GM18861 (cell line): ENCODE measurements around the gene SYNC.
"Not testable (repeated sequence)": the region's sequence is repeated elsewhere in the genome, so short reads cannot be mapped to it uniquely, and the experiment has no call there.

Experiments
- ATAC-seq: cut with Tn5 transposase; IDR thresholded peaks from one replicate; pipeline ENCODE4 v1.9.1; 2021; ENCODE audit not compliant: unreplicated experiment

The SYNC gene

DNA sequence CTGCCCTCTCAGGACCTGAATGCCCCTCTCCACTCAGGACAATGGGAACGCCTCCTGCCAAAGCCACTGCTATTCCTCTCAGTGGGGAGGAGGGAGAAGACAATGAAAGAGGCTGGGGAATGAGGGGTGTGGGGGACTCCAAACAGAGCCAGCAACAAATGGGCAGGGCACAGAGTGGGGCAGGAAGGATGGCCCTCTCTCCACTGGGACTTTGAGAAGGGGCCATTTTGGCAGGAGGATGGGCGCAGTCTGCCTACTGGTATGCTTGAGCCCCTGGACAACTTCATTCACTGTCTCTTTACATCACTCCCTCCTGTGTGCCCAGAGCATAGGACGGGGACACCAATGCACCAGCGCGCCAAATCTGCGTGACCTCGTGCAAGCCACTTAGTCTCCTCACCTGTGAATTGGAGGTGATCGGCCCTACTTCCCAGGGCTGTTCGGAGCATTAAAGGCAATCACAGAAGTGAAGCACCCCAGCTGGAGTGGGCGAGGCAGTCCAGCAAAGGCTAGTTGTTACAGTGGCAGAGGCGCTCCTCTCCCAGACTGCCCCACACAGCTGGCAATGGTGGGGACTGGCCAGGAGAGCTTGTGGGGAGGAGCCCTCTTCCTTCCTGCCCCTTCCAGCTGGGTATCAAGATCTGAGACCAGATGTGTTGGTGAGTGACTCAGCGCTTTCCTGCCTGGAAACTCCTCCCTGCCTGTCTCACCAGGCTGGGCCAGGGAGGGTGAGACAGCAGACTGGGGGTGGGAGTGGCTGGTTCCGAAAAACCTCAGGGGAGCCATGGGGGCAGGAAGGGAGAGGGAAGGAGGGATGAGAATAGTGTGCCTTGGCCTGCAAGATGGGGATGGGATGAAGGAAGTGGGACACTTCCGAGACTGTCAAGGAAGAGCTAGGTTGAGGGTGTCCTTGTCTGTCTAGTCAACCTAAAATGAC lies 22.4 kb upstream of the SYNC start:
- ATAC-seq: no peak

DNA sequence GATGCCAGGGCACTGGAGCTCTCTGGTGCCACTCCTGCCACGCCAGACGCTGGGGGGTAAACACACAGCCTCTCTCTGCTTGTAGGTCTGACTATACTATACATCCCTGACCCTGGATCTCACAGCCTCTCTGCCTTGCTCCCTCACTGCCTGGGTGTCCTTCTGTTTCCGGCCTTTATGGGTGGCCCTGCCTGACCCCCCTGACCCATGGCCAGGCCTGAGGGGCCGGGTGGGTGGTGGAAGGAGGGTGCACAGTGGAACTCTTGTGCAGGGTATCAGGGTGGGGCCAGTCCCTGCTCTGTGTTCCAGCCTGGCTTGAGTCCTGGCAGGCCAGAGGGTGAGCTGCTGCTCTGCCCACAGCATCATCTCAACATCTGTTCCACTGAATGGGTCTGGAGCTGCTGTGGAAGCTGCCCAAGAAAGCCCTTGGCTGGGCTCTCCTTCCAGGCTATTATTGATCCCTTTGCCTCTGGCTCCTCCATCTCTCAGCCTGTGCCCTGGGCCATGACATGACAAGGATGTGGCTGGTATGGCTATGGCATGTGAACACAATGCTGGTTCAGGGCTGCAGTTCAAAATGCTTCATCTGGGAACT lies 17.2 kb upstream of the SYNC start:
- ATAC-seq: no peak

DNA sequence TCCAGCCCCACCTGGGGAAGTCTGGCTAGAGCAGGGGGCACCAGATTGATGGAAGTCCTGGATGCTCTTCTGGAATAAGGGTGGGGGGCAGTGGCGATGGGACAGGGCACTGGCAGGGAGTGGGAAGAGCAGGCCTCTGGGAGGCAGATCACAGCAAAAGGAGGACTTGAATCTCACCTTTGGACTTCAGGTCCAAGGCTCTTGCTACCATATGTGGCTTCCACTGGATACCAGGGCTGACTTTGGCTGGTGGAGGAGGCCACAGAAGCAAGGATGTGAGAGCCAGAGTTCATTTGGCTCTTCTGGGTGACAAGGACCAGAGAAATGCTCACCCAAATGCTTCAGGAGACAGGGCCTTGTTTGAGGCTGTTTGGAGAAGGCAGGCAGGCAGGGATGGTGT lies 16.0 kb upstream of the SYNC start:
- ATAC-seq: no peak

DNA sequence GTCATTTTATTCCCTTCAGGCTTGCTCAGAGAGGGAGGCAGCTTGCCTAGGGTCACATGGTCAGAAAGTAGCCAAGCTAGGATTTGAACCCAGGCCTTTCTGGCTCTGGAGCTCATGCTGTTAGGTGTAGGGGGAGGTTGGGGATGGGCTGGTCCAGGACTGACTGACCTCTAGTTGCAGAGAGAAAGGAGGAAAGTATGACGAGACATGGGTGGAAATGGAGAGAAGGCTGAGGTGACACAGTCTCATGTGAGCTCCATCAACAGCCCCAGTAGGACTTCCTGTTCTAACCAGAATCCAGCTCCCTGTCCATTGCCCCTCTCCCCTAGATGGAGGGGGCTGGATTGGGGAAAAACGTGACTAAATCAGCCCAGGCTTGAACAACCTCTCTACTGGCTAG lies 15.5 kb upstream of the SYNC start:
- no peak for ATAC-seq

DNA sequence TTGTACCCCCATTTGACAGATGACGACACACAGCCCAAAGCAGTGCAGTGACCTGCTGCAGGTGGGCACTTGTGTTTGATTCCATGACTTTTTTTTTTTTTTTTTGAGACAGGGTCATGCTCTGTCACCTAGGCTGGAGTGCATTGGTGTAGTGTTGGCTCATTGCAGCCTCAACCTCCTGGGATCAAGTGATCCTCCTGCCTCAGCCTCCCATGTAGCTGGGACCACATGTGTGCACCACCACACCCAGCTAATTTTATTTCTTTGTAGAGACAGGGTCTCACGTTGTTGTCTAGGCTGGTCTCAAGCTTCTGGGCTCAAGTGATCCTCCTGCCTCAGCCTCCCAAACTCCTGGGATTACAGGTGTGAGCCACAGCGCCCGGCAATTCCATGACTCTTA lies 14.9 kb upstream of the SYNC start:
- ATAC-seq: no peak

DNA sequence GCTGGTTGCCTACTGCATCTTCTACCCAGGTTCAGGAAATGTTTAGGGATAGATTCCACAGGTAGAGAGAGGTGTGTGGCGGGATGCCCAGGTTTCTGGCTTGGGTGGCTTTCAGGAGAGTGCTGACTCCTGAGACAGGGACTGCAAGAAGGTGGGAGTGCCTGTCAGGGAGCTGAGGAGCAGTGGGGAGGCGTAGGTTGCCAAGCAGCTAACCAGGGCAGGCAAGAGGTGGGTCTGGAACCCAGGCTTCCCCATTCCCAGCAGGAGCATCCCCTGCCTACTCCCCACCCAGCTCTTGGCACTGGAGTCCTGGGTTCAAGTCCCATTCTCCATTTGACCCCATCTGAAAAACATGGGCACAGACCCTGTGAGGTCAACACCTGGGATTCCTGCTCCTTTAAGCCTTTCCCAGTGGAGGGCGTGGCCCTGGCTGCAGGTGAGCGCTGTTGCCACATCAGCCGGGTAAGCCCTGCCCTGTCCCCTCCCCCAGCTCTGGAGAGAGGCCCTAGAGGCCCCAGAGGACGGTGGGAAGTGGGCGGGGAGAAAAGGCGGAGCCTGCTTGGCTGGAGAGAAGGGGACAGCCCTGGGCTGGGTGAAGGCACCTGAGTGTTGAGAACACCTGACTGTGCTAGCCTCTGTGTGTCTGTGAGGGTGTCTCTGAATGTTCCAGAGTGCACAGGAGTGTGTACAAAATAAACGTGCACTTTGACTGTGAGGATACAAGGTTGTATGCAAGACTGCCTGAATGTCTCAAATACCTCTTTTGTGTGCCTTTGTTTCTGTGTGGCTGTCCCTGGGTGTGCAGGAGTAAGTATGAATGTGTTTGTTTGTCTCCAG lies 14.0 kb upstream of the SYNC start:
- no peak for ATAC-seq

DNA sequence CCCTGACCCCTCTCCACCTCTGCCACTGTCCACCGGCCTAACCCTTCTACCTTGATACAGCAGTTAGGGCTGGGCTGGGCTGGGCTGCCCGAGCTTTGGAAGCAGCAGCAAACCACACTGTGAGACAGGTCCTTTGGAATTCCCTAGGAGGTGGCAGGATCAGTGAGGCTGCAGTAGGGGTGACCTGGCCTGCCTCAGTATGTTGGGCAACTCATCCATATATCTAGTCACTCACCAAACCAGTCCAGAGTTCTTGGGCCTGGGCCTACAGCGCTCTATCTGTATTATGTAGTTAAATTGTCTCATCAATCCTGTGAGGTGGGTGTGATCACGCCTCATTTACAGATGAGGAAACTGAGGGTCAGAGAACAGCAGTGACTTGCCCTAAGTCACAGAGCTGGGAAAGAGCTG lies 13.3 kb upstream of the SYNC start:
- ATAC-seq: no peak

DNA sequence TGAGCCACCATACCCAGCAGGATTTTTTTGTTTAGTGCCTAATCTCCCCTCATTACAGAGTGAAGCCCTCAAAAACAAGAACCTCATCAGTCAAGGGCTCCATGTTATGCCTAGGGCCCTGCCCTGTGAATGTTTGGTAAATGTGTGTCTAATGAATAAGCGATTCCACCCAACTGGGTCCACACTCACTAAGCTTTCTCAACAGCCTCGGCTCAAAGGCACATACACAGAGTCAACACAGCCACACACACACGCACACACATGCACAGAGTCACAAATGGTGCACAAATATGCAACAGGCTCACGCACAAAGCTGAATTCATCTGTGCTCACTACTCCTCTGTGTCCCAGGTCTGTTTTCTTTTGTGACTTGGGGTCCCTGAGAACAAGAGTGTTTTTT lies 11.7 kb upstream of the SYNC start:
- ATAC-seq: no peak

DNA sequence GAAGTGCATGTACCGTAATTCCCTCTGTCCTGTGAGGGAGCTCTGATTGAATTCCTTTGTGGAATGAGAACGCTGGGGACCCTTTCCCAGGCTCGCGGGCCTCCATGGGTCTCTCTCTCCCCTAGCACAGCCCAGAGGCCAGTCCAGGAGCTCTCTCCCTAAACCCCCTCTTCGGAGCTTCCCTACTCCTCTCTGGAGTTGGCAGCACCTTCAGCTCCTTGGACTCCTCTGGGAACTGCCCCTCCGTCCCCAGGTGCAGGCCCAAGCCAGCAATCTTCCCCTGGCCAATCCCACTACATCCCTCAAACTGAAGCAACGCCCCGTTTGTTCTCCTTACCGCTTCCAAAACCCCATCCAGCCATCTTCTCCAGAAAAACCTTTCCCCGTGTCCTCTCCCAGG lies 10.5 kb upstream of the SYNC start:
- no peak for ATAC-seq

DNA sequence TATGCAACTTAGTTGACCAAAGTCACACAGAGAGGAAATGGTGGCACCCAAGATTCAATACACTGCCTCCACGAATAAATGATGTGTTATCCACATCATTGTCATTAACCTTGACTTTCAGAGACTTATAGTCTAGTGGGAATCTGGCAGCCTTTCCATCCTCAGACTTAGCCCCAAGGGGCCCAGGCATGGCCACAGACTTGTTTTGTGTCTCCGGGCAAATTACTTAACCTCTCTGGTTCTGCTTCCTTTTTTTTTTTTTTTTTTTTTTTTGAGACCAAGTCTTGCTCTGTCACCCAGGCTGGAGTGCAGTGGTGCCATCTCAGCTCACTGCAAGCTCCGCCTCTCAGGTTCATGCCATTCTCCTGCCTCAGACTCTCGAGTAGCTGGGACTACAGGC lies 8.7 kb upstream of the SYNC start:
- ATAC-seq: not testable (repeated sequence)

DNA sequence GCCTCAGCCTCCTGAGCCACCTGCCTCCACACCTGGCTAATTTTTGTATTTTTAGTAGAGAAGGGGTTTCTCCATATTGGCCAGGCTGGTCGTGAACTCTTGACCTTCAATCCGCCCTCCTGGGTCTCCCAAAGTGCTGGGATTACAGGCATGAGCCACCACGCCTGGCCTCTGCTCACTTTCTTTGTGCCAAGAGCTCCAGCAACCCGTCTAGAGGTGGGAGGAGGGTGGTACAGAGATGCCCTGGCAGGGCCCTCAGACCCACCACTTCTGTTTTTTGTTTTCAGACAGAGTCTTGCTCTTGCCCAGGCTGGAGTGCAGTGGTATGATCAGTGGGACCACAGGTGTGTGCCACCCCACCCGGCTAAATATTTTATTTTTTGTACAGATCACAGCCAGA lies 6.9 kb upstream of the SYNC start:
- no peak for ATAC-seq

DNA sequence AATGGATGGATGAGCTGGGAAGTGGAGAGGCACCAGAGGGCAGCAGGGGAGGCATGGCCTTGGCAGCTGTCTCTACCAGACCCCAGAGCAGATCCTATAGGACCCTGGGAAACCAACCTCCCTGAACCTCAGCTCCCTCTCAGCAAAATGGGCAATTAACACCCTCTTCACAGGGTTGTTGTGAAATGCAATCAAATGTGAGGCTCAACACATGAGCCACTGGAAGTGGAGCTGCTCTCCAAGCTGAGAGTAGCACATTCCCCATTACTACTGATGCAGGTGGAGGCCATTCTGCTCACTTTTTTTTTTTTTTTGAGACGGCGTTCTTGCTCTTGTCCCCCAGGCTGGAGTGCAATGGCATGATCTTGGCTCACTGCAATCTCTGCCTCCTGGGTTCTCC lies 6.5 kb upstream of the SYNC start:
- no peak for ATAC-seq

DNA sequence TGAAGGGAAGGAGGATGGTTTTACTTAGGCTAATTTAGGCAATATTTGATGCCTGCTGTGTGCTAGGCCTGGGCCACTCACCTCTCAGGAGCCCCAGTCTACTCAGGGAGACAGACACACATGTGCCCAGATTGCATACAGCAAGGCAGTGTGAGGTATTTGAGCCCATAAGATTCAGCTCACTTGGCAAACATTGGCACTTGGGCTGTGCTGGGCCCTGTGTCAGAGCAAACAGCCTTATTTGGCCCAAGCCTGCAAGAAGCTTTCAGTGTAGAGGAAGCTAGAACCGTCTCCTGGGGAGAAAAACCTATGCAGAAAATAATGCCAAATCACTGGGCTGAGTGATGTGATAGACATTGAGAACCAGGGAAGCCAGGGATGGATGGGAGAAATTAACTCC lies 3.9 kb upstream of the SYNC start:
- ATAC-seq: no peak

DNA sequence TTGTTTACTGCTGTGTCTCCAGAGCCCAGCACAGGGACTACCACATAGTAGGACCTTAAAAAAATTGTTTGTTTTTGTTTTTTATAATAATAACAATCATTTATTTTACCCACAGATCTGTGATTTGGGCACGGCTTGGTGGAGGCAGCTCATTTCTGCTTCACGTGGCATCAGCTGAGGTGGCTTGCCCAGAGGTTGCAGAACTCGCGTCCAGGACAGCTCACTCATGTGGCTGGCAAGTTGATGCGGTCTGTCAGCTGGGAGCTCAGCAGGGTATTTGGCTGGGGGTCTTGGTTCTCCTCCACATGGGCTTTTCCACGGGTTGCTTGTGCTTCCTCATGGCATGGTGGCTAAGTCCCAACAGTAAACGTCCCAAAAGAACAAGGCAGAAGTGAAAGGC lies 2.9 kb upstream of the SYNC start:
- ATAC-seq: no peak

DNA sequence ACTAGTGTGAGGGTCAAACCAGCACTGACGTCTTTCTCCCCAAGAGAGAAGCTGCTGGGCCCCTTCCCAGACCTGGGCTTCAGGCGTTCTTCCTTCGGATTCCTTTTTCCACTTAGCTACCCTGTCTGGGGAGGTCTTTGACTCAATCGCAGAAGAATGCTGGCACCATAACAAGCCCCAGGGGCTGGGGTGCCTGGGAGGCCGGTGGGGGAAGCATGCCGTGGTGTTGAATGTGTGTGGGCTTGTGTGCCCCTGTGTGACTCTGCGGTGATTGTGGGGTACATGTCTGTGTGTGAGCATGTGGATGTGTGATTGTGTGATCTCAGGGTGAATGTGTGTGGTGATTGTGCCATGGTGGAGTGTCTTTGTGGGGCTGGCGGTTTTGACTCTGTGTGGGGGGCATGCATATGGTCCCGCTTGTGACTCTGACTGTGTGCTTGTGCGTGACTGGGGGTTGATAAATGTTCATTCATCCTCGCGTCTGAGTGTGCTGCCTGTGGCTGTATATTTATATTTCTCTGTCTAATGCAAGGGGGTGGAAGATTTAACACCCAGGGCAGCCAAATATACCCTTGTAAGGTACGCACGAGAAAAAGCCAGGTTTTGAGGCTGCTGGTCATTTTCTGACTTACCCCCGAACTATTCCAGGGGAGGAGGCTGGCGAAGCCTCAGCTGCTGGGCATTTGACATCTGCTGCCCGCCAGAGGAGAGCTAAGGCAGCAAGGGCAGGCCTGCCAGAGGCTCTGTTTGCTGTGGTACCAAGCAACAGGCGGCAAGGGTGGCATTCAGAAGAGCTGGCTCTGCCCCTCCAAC lies 1.1 kb upstream of the SYNC start:
- no peak for ATAC-seq

DNA sequence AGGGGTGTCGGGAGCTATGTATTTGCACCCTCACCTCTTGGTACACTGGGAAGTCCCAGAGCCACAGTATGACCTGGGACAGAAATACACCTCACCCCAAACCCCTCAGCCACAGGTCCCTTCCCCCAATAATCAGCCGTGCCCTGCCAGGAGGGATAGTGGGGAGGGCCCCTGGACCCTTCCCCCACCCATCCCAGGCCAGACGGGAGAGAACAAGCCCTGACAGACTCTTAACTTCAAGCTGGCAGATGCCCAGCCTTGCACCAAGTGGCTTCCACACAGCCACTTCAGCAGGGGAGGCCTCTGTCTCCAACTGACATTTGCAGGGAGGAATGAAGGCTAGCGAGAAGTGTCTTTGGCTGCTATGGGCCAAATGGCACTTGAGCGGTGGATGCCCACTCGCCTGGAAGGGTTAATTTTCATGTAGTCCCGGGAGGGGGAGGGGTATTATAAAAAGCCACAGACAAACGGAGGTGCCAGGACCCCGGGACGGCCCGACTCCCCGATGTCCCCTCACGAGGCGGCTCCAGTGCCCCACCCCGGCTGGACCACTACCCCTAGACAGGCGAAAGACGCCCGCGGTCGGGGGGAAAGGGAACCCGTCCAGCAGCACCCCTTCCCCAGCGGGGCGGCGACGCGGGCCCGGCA lies 495 bp downstream of the SYNC start:
- no peak for ATAC-seq

DNA sequence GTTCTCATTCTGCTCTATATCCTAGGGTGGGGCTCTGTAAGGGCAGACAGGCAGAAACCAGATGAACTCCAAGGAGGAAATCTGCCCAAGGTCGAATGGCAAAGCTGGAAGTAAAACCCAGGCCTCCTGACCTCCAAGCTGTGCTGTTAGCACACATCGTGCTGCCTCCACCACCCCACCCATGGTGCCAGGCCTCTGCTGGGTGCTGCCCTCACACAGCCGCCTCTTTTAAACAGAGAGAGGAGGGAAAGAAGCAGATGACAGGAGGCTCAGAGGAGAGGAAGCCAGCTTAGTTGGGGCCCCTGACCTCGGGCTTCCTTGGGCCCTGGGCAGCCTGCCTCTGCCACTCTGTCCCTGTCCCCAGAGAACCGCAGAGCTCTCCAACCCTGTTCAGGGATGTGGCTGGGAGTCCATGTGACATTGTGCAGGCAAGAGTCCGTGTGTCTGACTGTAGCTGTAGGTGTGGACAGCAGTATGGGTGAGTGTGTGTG lies 1.1 kb downstream of the SYNC start:
- ATAC-seq: no peak

DNA sequence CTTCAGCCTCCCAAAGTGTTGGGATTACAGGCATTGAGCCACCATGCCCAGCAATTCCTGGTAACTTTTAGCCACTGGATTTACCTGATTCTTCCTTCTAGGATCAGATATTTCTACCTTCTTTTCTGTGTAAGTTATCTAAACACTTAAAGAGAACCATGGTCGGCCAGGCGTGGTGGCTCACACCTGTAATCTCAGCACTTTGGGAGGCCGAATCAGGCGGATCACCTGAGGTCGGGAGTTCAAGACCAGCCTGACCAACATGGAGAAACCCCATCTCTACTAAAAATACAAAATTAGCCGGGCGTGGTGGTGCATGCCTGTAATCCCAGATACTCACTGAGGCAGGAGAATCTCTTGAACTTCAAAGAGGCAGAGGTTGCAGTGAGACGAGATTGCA lies 5.6 kb downstream of the SYNC start:
- ATAC-seq: not testable (repeated sequence)

DNA sequence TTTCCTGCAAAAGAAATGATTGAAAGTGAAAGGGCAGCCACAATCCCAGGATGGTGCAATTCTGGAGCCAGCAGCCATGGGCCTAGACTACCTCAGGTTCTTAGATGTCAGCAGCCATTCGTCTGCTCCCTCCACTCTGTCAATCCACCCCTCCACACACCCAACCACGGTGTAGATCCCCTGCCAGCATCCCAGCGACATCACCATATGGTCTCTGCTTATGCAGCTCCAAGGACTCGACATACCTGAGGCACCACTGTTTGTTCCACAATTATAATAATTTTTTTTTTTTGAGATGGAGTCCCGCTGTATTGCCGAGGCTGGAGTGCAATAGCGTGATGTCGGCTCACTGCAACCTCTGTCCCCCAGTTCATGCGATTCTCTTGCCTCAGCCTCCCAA lies 6.5 kb downstream of the SYNC start:
- no peak for ATAC-seq
